ENCODE measurements around the gene TXLNA.

Gene TXLNA

DNA sequence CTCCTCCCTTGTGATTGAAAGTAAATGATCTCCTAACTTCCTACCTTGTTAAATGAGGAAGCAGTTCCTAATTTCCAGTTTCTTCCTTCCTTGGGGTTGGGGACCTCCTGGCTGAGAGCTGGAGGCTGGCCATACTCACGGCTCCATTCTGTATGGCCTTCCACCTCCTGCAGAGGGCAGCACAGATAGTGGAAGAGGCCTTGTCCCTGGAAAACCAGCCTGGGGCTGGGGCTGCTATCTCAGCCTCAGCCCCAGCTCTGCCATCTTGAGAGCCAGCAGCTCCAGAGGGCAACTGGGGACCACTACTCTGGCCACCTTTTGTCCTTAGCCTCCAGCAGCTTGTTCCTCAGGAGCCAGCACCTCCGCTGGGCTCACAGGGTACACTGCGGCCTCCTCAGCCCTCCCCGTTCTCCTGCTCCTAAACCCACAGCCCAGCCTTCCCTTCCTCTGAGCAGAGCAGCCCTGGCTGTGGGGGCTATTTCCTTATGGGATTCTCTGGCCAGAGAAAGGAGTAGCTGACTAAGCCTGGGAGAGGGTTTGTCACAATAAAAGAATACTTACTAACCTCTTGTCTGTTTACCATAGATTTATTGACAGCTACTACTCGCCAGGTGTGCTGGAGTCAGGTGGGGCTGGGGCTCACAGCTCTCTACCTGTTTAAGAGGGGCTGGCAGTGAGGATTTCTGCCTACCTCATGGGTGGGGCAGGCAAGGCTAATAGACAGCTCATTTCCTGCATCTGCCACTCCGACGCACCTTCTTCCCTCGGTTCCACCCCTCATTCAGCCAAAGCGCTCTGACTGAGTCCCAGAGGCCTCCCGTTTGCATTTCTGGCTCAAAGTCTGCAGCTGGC is 36.4 kb downstream of the TXLNA start:
- DNase-seq: peak; percentile 73

- DNase-seq: no peak
Measured at GRCh38 chr1:32216566-32216965, 37.1 kb downstream of the TXLNA start.

DNA sequence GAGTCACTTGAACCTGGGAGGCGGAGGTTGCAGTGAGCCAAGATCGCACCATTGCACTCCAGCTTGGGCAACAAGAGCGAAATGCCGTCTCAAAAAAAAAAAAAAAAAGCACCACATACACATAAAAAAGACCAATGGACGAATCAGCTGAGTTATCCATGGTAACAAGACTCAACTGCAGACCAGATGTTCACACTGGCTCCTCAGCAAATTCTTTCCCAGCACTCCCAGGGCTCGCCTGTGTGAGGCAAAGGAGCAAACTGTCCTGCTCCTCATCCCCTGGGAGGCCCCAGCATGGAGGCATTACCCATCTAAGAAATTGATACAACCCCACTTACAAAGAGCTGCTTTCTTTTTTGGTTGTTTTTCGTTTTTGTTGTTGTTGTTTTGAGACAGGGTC is 39.5 kb downstream of the TXLNA start:
- no peak for DNase-seq

GRCh38 chr1:32220746-32221580 is 41.5 kb downstream of the TXLNA start:
- DNase-seq: no peak

DNA sequence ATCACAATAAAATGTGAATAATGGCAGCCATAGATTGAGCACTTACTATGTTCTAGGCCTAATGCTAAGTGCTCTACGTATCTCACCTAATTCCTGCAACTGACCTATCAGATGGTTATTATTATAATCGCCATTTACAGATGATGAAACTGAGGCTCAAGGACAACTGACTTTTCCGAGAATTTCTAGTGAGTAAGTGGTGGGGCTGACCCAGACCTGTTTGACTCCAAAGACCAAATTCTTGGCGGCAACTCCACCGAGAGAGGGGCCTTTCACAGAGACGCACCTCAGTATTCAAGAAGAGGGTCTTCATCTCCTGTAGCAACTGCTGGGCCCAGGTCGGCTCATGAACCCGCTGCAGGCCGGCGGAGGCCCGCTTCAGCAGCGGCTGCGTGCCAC is 42.1 kb downstream of the TXLNA start:
- no peak for DNase-seq

- DNase-seq: peak; percentile 92
Measured at GRCh38 chr1:32221980-32222755, 42.7 kb downstream of the TXLNA start, which contains the start of the genes EIF3I and TMEM234. TSS of gene EIF3I (plus strand) at chr1:32222407. CDS start at chr1:32222442, 35 bp downstream. TSS of gene TMEM234 (minus strand) at chr1:32222353. CDS start at chr1:32222322, 31 bp downstream.

- no peak for DNase-seq
Measured at GRCh38 chr1:32223683-32224082, 44.2 kb downstream of the TXLNA start.

GRCh38 chr1:32224285-32224684 is 44.8 kb downstream of the TXLNA start:
- no peak for DNase-seq

- DNase-seq: no peak
Measured at GRCh38 chr1:32228771-32229170, 49.3 kb downstream of the TXLNA start.

- DNase-seq: no peak
Measured at GRCh38 chr1:32231843-32232432, 52.5 kb downstream of the TXLNA start.

- no peak for DNase-seq
Measured at GRCh38 chr1:32232558-32233304, 53.3 kb downstream of the TXLNA start.

- DNase-seq: no peak
Measured at GRCh38 chr1:32234792-32235191, 55.3 kb downstream of the TXLNA start.

DNA sequence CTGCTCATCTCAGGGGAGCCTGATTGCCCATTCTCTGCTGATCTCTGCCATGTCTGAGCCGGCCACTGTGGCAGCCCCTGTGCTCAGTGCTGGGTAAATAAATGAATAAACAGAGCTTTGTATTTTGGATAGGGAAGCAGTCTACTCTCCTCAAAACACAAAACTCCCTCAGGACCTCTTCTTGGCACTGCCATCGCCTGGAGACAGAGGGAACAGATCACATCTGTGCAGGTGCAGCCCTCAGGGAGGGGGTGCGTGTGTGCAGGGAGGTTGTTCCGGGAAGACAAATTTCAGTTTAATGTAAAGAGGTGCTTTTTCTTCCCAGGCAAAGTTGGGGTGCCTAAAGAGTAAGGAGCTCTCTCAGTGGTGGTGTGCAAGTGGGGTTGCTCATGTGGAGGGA is 59.9 kb downstream of the TXLNA start:
- no peak for DNase-seq

DNA sequence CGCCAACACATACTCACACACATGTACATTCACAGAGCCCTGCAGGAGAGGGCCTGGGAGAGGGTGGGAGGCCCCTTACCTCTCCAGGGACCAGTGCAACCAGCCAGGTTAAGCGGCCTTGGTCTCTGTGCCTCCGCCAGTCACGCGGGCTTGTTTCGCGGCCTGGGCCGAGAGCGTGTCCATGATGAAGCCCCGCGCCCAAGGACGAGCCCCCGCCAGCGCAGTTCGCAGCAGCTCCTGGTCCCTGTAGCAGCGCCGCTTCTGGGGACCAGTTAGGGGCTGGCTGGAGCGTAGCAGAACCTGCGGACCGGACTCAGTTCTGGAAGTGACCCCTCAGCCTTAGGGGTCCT is 60.3 kb downstream of the TXLNA start:
- DNase-seq: no peak

DNA sequence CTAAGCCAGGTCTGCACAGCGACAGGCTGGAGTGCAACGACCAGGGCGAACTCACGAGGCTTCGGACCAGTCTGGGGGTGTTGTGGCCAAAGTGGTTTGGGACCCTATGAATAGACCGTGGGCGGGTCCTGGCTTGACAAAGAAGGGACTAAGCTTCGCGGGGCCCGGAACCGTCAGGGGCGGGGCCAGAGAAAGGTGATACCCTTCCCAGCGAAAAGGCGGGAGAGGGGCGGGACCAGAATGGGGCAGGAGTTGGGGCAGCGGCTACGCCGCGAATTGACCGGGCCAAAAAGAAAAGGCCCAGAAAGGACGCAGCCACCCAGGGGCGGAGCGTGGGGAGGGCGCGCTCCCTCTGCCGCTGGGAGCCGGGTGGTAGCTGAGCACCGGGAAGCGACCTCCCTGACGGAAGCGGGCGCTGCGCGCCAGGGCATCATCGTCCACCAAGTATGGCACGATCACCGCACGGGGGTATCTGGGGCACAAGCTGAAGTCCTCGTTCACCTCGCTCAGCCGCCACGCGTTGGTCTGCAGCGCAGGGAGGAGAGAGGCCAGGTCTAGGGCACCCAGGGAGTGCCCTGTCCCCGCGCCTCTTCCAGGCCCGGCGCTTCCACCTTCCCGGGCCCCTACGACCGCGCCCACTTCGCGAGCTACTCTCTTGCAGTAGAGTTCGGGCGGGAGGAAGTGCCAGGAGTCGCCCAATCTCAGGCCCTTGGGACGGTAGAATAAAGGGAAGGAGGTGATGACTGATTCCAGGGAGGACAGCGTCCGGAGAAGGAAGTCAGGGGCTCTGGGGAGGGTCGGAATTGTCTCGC is 60.9 kb downstream of the TXLNA start:
- peak; percentile 80 for DNase-seq

GRCh38 chr1:32241001-32241763 is 61.7 kb downstream of the TXLNA start:
- peak; percentile 63 for DNase-seq

DNA sequence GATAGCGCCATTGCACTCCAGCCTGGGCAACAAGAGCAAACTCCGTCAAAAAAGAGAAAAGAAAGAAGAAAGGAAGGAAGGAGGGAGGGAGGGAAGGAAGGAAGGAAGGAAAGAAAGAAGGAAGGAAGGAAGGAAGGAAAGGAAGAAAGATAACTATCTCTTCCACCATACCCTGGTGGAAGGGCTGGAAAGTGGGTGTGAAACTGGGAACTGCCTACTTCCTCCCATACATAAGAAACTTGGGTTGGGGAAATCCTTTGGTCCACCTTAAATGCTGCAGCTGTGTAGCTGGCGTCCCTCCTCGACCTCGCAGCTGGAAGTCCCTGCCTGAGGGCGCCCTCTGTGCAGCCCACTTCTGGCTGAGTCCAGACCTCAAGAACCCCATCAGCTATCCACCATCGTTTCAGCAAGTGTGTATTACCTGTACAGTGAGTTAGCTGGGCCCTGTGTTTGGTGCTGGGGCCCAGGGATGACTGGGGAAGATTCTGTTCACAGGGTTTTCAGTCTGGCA is 62.9 kb downstream of the TXLNA start:
- DNase-seq: no peak

DNA sequence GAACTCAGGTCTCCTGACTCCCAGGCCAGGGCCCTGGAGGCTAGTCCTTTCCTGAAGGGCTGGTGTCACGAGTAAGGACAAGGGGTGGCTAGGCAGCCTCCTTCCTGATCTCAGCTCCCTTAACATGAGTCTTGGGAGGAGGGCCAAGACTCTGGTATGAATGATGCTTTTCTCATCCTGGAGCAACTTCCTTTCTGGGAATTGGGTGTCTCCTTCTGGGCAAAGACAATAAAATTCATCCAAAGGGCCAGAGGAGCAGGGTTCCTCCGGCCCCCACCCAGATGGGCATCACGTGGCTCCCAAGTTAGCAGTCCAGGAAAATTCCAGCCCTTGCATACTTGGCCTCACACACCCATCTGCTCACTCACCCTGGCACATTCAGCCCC is 67.4 kb downstream of the TXLNA start, which contains the start of gene FAM167B:
Gene FAM167B, plus strand, starts transcription at position 335 of the 386 bp plus-strand sequence. CDS start 200 bp downstream, outside the sequence.
- DNase-seq: no peak

GRCh38 chr1:32247452-32247851 is 68.0 kb downstream of the TXLNA start:
- no peak for DNase-seq
